ENCODE data around the gene UBE2I. TPM values are rescaled to one million over a fixed set of nuclear protein-coding genes. Genes with fewer than 3 reads are reported as not detected.
"Not testable (repeated sequence)": the region's sequence is repeated elsewhere in the genome, so short reads cannot be mapped to it uniquely, and the experiment has no call there.

The UBE2I gene
- total RNA-seq, 6 experiments from 2014 or later = 25.0 to 48.0 (median 39.3) TPM

- intact Hi-C loops (cut with DNase I) = no loop called here
- 15% methylated on average over 12 of the region's 29 CpGs for WGBS (ENCODE audit: insufficient coverage, low coverage, low lambda C conversion rate, missing lambda C conversion rate)
- Histone ChIP-seq H3K4me3 (peak overlapping the region in 2 of 3 donors; percentile 28 to 29), H3K27me3 (no peaks in the 10 kb centered on the region), H3K4me1 (peaks cover 0 to 17% (median 2%) of the 10 kb centered on the region in 4 donors), H3K27ac (peak overlapping the region; percentile 53 to 76 (median 57)), H3K9me3 (no peaks in the 10 kb centered on the region), H3K36me3 (no peaks in the 10 kb centered on the region)
- DNase-seq (peak in 1 of 3 donors; percentile 69), ATAC-seq (peak; percentile 70 to 85 (median 76))
- no peak for TF ChIP-seq POLR2A (IDR thresholded peaks at IDR 0.05)
- TF ChIP-seq, protein P1, sequence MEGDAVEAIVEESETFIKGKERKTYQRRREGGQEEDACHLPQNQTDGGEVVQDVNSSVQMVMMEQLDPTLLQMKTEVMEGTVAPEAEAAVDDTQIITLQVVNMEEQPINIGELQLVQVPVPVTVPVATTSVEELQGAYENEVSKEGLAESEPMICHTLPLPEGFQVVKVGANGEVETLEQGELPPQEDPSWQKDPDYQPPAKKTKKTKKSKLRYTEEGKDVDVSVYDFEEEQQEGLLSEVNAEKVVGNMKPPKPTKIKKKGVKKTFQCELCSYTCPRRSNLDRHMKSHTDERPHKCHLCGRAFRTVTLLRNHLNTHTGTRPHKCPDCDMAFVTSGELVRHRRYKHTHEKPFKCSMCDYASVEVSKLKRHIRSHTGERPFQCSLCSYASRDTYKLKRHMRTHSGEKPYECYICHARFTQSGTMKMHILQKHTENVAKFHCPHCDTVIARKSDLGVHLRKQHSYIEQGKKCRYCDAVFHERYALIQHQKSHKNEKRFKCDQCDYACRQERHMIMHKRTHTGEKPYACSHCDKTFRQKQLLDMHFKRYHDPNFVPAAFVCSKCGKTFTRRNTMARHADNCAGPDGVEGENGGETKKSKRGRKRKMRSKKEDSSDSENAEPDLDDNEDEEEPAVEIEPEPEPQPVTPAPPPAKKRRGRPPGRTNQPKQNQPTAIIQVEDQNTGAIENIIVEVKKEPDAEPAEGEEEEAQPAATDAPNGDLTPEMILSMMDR (IDR thresholded peaks at IDR 0.05) = no peak
Observed at GRCh38 chr16:1290860-1291575, 18.4 kb upstream of the UBE2I start.

- no peaks in the 10 kb centered on the region for H3K9me3 ChIP-seq
Observed at GRCh38 chr16:1291576-1291974, 17.9 kb upstream of the UBE2I start.

DNA sequence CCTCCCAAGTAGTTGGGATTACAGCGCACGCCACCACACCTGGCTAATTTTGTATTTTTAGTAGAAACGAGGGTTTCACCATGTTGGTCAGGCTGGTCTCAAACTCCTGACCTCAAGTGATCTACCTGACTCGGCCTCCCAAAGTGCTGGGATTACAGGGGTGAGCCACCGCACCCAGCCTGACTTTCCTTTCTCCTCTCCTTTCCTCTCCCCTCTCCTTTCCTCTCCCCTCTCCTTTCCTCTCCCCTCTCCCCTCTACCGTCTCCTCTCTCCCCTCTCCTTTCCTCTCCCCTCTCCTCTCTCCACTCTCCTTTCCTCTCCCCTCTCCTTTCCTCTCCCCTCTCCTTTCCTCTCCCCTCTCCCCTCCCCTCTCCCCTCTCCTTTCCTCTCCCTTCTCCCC, 17.2 kb upstream of the UBE2I start:
- H3K27me3 ChIP-seq; H3K9me3 ChIP-seq; DNase-seq; H3K27ac ChIP-seq; H3K36me3 ChIP-seq; H3K4me3 ChIP-seq; ATAC-seq; intact Hi-C loops (cut with DNase I): not testable (repeated sequence)
- H3K4me1 ChIP-seq = peaks cover 0 to 24% (median 6%) of the 10 kb centered on the region in 4 donors
- WGBS (ENCODE audit: insufficient coverage, low coverage, low lambda C conversion rate, missing lambda C conversion rate) = 77% methylated on average over 4 of the region's 6 CpGs

More at GRCh38 chr16:1291576-1291974, 17.9 kb upstream of the UBE2I start:
- DNase-seq = peak in 1 of 3 donors; percentile 61
- intact Hi-C loops (cut with DNase I) = no loop called here
- Histone ChIP-seq H3K36me3 (no peaks in the 10 kb centered on the region), H3K4me1 (peaks cover 0 to 17% (median 3%) of the 10 kb centered on the region in 4 donors), H3K27ac (peak overlapping the region; percentile 53 to 76 (median 57)), H3K4me3 (peak overlapping the region in 2 of 3 donors; percentile 28 to 29), H3K27me3 (no peaks in the 10 kb centered on the region)
- whole genome bisulfite sequencing (ENCODE audit: insufficient coverage, low coverage, low lambda C conversion rate, missing lambda C conversion rate) = 24% methylated on average over 9 of the region's 17 CpGs
- no peak for TF ChIP-seq POLR2A (IDR thresholded peaks at IDR 0.05)
- TF ChIP-seq, protein P1 (IDR thresholded peaks at IDR 0.05) = no peak
- peak; percentile 57 to 66 (median 62) for ATAC-seq

- H3K9me3 ChIP-seq; H3K4me3 ChIP-seq; intact Hi-C loops (cut with DNase I); DNase-seq; ATAC-seq; H3K27me3 ChIP-seq; H3K36me3 ChIP-seq; H3K27ac ChIP-seq: not testable (repeated sequence)
- peaks cover 0 to 28% (median 9%) of the 10 kb centered on the region in 4 donors for H3K4me1 ChIP-seq
- WGBS (ENCODE audit: insufficient coverage, low coverage, low lambda C conversion rate, missing lambda C conversion rate) = 79% methylated on average over 5 of the region's 8 CpGs
Observed at GRCh38 chr16:1292808-1293207, 16.6 kb upstream of the UBE2I start.

DNA sequence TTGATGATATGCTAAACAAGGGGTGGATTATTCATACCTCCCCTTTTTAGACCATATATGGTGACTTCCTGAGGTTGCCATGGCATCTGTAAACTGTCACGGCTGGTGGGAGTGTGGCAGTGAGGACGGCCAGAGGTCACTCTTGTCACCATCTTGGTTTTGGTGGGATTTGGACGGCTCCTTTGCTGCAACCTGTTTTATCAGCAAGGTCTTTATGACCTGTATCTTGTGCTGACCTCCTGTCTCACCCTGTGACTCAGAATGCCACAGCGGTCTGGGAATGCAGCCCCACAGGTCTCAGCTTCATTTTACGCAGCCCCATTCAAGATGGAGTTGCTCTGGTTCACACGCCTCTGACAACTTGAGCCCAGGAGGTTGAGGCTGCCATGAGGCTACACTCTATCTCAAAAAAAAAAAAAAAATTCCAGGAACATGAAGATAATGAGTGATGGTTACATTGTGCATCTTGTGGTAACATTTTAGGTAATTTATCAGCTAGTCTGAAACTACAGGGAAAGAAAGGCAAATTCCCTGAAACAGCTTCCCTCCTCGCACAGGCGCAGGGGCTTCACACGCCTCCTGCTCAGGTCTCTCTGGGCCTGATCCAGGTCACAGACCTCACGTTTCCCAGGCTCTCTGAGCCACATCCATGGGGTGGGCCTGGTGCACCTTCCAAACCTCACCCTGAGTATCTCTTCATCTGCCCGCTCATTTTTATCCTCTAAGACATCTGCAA, 15.3 kb upstream of the UBE2I start:
- TF ChIP-seq, protein P1 (IDR thresholded peaks at IDR 0.05) = no peak
- no peak for TF ChIP-seq POLR2A (IDR thresholded peaks at IDR 0.05)
- DNase-seq = no peak
- Histone ChIP-seq H3K9me3 (no peaks in the 10 kb centered on the region), H3K27me3 (no peaks in the 10 kb centered on the region), H3K4me3 (no peak overlapping the region), H3K36me3 (no peaks in the 10 kb centered on the region), H3K4me1 (peaks cover 0 to 32% (median 9%) of the 10 kb centered on the region in 4 donors), H3K27ac (no peak overlapping the region)
- no peak for ATAC-seq
- 71% methylated on average over 6 of the region's 11 CpGs for WGBS (ENCODE audit: insufficient coverage, low coverage, low lambda C conversion rate, missing lambda C conversion rate)
- intact Hi-C loops (cut with DNase I) = no loop called here
